Nephron progenitor cell (in vitro differentiated cells): ENCODE measurements around the gene BSPH1.

Experiments
- DNase-seq: peaks from one replicate; pipeline ENCODE4 v3.0.0; 2021
- H3K27ac Mint-ChIP-seq: 2 replicates; pipeline ENCODE4 v1.8.0; 2021; ENCODE audit warnings: mild to moderate bottlenecking, moderate library complexity, mixed read lengths
- H3K27me3 Mint-ChIP-seq: 2 replicates; pipeline ENCODE4 v1.8.0; 2021; ENCODE audit warnings: mild to moderate bottlenecking, low read depth, mixed read lengths; ENCODE audit not compliant: poor library complexity
- H3K36me3 Mint-ChIP-seq: 2 replicates; pipeline ENCODE4 v1.8.0; 2021; ENCODE audit warnings: low read depth, mixed read lengths
- H3K4me1 Mint-ChIP-seq: 2 replicates; pipeline ENCODE4 v1.8.0; 2021; ENCODE audit warnings: mixed read lengths
- H3K4me3 Mint-ChIP-seq: 2 replicates; pipeline ENCODE4 v1.8.0; 2021; ENCODE audit warnings: mild to moderate bottlenecking, moderate library complexity, mixed read lengths
- H3K9me3 Mint-ChIP-seq: 2 replicates; pipeline ENCODE4 v1.8.0; 2021; ENCODE audit warnings: mild to moderate bottlenecking, moderate library complexity, mixed read lengths
- TF ChIP-seq, protein P1 (sequence below): fragments of 200-600 bp; sonication (generic); IDR thresholded peaks from 2 replicates; pipeline ENCODE4 v1.5.0; 2021; ENCODE audit warnings: antibody characterized with exemption

BSPH1 gene

DNA sequence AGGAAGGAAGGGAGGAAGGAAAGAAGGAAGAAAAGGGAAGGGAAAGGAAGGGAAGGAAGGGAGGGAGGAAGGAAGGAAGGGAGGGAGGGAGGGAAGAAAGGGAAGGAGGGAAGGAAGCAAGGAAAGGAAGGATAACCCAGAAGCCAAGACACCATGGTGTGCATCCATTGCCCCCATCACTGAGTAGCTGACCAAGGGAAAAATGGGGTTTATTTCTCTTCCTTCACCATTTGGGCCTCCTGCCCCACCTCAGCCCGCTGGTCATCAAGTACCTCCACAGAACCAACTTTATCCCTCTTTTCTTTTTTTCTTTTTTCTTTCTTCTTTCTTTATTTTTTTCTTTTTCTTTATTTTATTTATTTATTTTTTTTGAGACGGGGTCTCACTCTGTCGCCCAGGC lies 31.5 kb upstream of the BSPH1 start:
- TF ChIP-seq, protein P1, sequence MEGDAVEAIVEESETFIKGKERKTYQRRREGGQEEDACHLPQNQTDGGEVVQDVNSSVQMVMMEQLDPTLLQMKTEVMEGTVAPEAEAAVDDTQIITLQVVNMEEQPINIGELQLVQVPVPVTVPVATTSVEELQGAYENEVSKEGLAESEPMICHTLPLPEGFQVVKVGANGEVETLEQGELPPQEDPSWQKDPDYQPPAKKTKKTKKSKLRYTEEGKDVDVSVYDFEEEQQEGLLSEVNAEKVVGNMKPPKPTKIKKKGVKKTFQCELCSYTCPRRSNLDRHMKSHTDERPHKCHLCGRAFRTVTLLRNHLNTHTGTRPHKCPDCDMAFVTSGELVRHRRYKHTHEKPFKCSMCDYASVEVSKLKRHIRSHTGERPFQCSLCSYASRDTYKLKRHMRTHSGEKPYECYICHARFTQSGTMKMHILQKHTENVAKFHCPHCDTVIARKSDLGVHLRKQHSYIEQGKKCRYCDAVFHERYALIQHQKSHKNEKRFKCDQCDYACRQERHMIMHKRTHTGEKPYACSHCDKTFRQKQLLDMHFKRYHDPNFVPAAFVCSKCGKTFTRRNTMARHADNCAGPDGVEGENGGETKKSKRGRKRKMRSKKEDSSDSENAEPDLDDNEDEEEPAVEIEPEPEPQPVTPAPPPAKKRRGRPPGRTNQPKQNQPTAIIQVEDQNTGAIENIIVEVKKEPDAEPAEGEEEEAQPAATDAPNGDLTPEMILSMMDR, result no peak
- H3K4me1 Mint-ChIP-seq, result no peaks in the 10 kb centered on the region

DNA sequence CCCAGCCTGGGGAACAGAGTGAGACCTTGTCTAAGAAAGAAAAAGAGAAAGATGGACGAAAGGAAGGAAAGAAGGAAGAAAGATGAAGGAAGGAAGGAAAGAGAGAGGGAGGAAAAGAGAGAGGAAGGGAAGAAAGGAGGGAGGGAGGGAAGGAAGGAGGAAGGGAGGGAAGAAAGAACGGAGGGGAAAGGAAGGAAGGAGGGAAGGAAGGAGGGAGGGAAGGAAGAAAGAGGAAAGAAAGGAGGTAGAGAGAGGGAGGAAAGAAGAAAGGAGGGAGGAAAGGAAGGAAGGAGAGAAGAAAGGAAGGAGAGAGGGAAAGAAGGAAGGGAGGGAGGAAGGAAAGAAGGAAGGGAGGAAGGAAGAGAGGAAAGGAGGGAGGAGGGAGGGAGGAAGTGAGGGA lies 31.0 kb upstream of the BSPH1 start:
- Mint-ChIP-seq H3K36me3 (no peaks in the 10 kb centered on the region), H3K27me3 (peaks cover 76% of the 10 kb centered on the region), H3K9me3 (no peaks in the 10 kb centered on the region), H3K4me3 (no peak overlapping the region), H3K4me1 (no peaks in the 10 kb centered on the region), H3K27ac (no peak overlapping the region)
- DNase-seq, result no peak
- TF ChIP-seq, protein P1, result no peak

More for the DNA sequence above, 31.5 kb upstream of the BSPH1 start:
- H3K9me3 Mint-ChIP-seq, result no peaks in the 10 kb centered on the region
- H3K4me3 Mint-ChIP-seq, result no peak overlapping the region
- peaks cover 78% of the 10 kb centered on the region for H3K27me3 Mint-ChIP-seq
- DNase-seq, result no peak
- no peaks in the 10 kb centered on the region for H3K36me3 Mint-ChIP-seq
- no peak overlapping the region for H3K27ac Mint-ChIP-seq

DNA sequence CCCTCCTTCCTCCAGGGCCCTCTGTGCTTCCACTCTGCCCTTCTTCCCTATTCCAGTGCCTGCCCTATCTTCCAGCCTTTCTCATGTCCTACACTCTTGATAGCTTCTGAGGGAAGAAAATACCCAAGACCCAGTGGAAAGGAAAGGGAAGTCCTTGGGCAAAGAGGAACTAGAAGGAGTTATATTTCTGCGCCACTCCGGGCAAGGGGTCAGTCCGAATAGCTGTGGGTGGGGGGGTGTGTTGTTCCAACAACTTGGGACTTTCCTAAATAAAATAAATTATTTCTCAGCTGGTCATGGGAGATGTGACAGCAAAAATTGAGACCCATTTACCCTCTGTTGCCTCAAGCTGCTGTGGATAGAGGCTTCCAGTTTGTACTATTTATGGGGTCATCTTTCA lies 28.7 kb upstream of the BSPH1 start:
- Mint-ChIP-seq H3K4me1 (no peaks in the 10 kb centered on the region), H3K9me3 (no peaks in the 10 kb centered on the region), H3K27ac (no peak overlapping the region), H3K4me3 (no peak overlapping the region), H3K27me3 (peaks cover 75% of the 10 kb centered on the region), H3K36me3 (no peaks in the 10 kb centered on the region)
- DNase-seq, result no peak
- TF ChIP-seq, protein P1, result no peak

DNA sequence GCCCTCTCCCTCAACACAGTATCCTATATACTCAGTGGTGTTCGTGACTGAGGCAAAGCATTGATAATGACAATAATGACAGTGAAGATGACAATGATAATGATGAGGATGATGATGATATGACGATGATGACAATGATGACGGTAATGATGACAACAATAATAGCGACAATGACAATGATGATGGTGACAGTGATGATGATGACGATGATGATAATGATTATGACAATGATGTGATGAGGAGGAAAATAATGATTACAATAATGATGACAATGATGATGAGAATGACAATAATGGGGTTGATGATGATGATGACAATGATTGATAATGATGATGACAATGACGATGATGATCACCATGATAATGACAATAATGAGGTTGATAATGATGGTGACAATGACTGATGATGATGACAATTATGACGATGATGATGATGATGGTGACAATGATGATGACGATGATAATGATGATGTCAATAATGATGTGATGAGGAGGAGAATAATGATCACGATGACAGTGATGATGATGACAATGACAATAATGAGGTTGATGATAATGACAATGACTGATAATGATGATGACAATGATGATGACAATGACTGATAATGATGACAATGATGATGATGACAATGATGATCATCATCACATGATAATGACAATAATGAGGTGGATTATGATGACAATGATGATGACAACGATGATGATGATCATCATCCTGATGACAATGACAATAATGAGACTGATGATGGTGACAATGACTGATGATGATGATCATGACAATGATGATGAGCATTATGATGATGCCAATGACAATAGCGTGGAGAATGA lies 19.2 kb upstream of the BSPH1 start:
- DNase-seq, result no peak
- no peak overlapping the region for H3K4me3 Mint-ChIP-seq
- H3K27ac Mint-ChIP-seq, result no peak overlapping the region
- peaks cover 22% of the 10 kb centered on the region for H3K27me3 Mint-ChIP-seq
- peaks cover 15% of the 10 kb centered on the region for H3K9me3 Mint-ChIP-seq
- TF ChIP-seq, protein P1, result no peak
- H3K36me3 Mint-ChIP-seq, result no peaks in the 10 kb centered on the region
- H3K4me1 Mint-ChIP-seq, result no peaks in the 10 kb centered on the region

DNA sequence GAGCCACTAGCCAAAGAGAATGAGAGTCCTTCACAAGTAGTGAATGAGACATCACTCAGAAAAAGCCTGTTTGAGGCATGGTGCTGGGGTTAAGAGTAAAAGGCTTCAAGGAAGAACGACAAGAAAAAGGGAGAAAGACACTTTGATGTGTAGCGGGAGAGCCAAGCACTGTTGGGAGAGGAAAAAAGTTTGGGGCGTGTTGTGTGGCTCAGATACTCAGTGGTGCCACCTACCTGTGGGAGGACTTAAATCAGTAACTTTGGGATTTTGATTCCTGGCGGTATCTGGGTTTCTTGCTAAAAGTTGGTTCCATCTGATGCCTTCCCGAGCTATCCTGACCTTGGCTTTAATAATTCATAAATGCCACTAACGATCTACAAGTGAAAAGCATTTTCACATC lies 14.8 kb upstream of the BSPH1 start:
- DNase-seq, result no peak
- H3K4me3 Mint-ChIP-seq, result no peak overlapping the region
- H3K36me3 Mint-ChIP-seq, result no peaks in the 10 kb centered on the region
- TF ChIP-seq, protein P1, result no peak
- H3K27me3 Mint-ChIP-seq, result peaks cover 24% of the 10 kb centered on the region
- H3K9me3 Mint-ChIP-seq, result peaks cover 18% of the 10 kb centered on the region
- H3K4me1 Mint-ChIP-seq, result no peaks in the 10 kb centered on the region
- H3K27ac Mint-ChIP-seq, result no peak overlapping the region

DNA sequence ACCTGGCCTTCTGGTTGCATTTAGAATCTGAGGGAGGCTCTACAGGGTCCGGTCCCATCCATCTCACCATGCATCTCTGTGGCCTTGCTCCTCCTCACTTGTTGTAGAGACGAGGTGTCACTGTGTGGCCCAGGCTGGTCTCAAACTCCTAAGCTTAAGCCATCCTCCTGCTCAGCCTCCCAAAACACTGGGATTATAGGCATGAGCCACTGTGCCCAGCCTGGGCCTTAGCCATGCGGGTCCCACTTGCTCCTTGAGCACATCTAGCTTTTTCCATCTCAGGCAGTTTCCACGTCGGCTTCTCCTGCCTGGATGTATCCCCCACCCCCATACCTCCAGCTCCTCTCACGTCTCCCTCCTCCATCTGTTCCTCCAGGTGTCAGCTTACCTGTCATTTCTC lies 12.3 kb upstream of the BSPH1 start:
- Mint-ChIP-seq H3K36me3 (no peaks in the 10 kb centered on the region), H3K27ac (no peak overlapping the region), H3K4me1 (no peaks in the 10 kb centered on the region), H3K9me3 (peaks cover 30% of the 10 kb centered on the region), H3K27me3 (peaks cover 33% of the 10 kb centered on the region), H3K4me3 (no peak overlapping the region)
- TF ChIP-seq, protein P1, result no peak
- no peak for DNase-seq
